H1 (cell line): Measurements from ENCODE around the gene CNTN3. TPM values are rescaled to one million over a fixed set of nuclear protein-coding genes. Genes with fewer than 3 reads are reported as not detected.

Experiments used
- CHD2 ChIP-seq: IDR thresholded peaks from 2 replicates; pipeline ENCODE4 v1.6.1; 2012; ENCODE audit warnings: low read length, improper control_type of control experiment
- EP300 ChIP-seq, 2 experiments: IDR thresholded peaks; 1 replicate in 1 of 2; 2 replicates in 1 of 2; pipeline ENCODE4 v1.6.1; 2011 to 2012; ENCODE audit warnings: low read depth in 2 of 2, low read length in 2 of 2, mild to moderate bottlenecking in 2 of 2, borderline replicate concordance in 1 of 2, inconsistent platforms in 1 of 2, moderate library complexity in 1 of 2
- PHF8 ChIP-seq: fragments of 200-600 bp; sonication (generic); conservative IDR thresholded peaks from 2 replicates; pipeline ENCODE4 v1.7.1; 2012; ENCODE audit warnings: low read depth, mild to moderate bottlenecking, inconsistent platforms, low read length, moderate library complexity
- POLR2AphosphoS5 ChIP-seq: IDR thresholded peaks from 2 replicates; pipeline ENCODE4 v1.6.1; 2011; ENCODE audit warnings: low read depth, low read length
- polyA plus RNA-seq, 7 experiments: library from polyadenylated mRNA; depleted of rRNA in 3 of 7; stranded (reverse) in 5 of 7; unstranded in 2 of 7; fragments of >200 nt in 5 of 7; fragments of 200-250 nt in 2 of 7; gene quantifications; 1 replicate in 5 of 7; 2 replicates in 1 of 7; 4 replicates in 1 of 7; pipeline versions ENCODE4 v1.2.1 to v1.2.3, GENCODE V29; 2011 to 2013; ENCODE audit warnings: missing spikeins in 2 of 7, mixed read lengths in 2 of 7
- total RNA-seq: library from RNA; stranded (reverse); fragmentation: NEBNext Ultra II Directional; extraction: Animal tissue kit (Norgen Biotek cat#: 25700); gene quantifications from 2 replicates; pipeline ENCODE4 v1.2.1, GENCODE V29; 2021
- TF ChIP-seq, protein P1 (sequence below): fragments of 300-600 bp; sonication (generic); IDR thresholded peaks from 2 replicates; pipeline ENCODE4 v1.7.1; 2012; ENCODE audit warnings: low read length, moderate library complexity, mild to moderate bottlenecking, inconsistent platforms; ENCODE audit not compliant: insufficient replicate concordance

CNTN3 gene
- total and polyA plus RNA-seq, 2 of the 8 experiments (the other 6 are each of a cell fraction or from before 2014, with no cell fraction given), result 0.11 to 0.13 TPM

DNA sequence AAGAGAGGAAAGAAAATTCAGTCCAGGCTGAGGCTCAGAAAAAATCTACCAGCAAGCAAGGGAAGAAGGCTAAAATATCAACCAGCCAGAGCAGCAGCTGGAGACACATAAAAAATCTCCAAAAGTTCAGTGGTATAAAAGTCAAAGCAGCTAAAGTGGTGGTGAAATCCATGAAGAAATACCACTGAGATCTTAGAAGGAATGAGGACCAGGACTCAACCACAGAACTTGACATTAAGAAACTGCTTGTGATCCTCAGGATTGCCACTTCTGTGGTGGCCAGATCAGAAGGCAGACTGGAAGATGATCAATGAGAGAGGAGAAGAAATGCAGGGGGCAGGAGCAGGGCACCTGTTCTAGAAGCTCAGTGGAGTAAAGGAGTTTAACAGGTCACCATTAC is 22.5 kb downstream of the CNTN3 start (continued):
- TF ChIP-seq, protein P1, sequence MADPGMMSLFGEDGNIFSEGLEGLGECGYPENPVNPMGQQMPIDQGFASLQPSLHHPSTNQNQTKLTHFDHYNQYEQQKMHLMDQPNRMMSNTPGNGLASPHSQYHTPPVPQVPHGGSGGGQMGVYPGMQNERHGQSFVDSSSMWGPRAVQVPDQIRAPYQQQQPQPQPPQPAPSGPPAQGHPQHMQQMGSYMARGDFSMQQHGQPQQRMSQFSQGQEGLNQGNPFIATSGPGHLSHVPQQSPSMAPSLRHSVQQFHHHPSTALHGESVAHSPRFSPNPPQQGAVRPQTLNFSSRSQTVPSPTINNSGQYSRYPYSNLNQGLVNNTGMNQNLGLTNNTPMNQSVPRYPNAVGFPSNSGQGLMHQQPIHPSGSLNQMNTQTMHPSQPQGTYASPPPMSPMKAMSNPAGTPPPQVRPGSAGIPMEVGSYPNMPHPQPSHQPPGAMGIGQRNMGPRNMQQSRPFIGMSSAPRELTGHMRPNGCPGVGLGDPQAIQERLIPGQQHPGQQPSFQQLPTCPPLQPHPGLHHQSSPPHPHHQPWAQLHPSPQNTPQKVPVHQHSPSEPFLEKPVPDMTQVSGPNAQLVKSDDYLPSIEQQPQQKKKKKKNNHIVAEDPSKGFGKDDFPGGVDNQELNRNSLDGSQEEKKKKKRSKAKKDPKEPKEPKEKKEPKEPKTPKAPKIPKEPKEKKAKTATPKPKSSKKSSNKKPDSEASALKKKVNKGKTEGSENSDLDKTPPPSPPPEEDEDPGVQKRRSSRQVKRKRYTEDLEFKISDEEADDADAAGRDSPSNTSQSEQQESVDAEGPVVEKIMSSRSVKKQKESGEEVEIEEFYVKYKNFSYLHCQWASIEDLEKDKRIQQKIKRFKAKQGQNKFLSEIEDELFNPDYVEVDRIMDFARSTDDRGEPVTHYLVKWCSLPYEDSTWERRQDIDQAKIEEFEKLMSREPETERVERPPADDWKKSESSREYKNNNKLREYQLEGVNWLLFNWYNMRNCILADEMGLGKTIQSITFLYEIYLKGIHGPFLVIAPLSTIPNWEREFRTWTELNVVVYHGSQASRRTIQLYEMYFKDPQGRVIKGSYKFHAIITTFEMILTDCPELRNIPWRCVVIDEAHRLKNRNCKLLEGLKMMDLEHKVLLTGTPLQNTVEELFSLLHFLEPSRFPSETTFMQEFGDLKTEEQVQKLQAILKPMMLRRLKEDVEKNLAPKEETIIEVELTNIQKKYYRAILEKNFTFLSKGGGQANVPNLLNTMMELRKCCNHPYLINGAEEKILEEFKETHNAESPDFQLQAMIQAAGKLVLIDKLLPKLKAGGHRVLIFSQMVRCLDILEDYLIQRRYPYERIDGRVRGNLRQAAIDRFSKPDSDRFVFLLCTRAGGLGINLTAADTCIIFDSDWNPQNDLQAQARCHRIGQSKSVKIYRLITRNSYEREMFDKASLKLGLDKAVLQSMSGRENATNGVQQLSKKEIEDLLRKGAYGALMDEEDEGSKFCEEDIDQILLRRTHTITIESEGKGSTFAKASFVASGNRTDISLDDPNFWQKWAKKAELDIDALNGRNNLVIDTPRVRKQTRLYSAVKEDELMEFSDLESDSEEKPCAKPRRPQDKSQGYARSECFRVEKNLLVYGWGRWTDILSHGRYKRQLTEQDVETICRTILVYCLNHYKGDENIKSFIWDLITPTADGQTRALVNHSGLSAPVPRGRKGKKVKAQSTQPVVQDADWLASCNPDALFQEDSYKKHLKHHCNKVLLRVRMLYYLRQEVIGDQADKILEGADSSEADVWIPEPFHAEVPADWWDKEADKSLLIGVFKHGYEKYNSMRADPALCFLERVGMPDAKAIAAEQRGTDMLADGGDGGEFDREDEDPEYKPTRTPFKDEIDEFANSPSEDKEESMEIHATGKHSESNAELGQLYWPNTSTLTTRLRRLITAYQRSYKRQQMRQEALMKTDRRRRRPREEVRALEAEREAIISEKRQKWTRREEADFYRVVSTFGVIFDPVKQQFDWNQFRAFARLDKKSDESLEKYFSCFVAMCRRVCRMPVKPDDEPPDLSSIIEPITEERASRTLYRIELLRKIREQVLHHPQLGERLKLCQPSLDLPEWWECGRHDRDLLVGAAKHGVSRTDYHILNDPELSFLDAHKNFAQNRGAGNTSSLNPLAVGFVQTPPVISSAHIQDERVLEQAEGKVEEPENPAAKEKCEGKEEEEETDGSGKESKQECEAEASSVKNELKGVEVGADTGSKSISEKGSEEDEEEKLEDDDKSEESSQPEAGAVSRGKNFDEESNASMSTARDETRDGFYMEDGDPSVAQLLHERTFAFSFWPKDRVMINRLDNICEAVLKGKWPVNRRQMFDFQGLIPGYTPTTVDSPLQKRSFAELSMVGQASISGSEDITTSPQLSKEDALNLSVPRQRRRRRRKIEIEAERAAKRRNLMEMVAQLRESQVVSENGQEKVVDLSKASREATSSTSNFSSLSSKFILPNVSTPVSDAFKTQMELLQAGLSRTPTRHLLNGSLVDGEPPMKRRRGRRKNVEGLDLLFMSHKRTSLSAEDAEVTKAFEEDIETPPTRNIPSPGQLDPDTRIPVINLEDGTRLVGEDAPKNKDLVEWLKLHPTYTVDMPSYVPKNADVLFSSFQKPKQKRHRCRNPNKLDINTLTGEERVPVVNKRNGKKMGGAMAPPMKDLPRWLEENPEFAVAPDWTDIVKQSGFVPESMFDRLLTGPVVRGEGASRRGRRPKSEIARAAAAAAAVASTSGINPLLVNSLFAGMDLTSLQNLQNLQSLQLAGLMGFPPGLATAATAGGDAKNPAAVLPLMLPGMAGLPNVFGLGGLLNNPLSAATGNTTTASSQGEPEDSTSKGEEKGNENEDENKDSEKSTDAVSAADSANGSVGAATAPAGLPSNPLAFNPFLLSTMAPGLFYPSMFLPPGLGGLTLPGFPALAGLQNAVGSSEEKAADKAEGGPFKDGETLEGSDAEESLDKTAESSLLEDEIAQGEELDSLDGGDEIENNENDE, result no peak
- TF ChIP-seq PHF8 (no peak), EP300 (IDR thresholded peaks at IDR 0.05; ENCODE audit: borderline replicate concordance in 1 of 2, low read depth in 2 of 2, low read length in 2 of 2) (no peak), CHD2 (no peak), POLR2AphosphoS5 (no peak)
- TF ChIP-seq, all 59 proteins: peak for 0
